GM18502 (cell line): ENCODE measurements around the gene TNS4.

Source experiments
- ATAC-seq: cut with Tn5 transposase; IDR thresholded peaks from one replicate; pipeline ENCODE4 v1.9.1; 2021; ENCODE audit warnings: mild to moderate bottlenecking; ENCODE audit not compliant: unreplicated experiment, poor library complexity

TNS4 gene

DNA sequence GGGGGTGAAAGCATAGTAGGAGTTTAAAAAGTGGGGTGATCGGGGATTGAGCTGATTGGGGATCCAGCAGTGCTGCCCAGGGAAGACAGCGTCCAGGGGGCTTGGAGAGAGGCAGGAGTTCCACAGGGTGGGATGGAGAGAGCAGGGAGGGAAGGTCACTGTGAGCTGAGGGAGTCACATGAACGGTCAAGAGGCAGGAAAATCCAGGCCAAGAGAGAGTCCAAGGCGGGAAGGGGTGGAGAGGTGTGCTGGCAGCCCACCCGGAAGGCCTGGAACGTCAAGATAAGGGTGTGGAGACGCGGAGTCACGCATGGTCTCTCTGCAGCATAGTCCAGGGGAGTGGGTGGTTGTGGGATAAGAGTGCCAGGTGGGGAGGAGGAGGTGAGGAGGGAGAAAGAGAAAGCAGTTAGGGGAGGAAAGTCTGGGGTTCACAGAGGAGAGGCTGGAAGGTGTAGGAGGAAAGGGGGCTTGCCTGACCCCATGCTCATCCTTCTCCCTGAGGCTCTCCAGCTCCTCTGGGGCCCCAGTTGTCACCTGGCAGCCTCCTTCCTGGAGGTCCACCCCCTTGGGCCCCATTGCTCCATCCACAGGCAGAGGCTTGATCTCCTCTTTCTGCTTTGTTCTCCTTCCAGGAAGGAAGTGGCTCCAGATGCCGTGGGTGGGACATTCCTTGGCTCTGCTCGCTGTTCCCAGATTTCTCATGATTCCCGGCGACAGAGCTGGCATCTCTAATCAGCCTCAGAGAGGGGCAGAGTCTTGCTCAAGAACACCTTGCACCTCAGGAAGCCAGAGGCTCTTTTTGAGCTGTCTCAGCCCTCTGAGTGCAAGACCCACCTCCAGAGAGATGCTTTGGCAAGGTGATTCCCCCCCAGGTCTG lies 35.1 kb upstream of the TNS4 start:
- no peak for ATAC-seq

DNA sequence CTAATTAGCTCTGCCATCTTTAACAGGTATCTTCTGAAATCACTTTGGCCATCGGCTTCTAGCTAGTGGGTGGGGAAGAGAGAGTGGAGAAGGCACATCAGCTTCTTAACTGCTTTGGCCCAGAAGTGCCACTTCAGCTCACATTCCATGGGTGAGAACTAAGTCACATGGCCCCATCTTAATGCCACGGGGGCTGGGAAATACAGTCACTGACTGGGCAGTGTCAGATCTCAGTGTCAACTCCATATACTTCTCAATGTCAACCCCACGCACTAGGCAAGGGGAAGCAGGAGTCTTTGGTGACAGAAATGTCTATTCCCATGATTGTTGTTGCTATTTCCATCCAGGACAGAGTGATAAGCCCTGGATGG lies 34.5 kb upstream of the TNS4 start:
- ATAC-seq, result no peak

DNA sequence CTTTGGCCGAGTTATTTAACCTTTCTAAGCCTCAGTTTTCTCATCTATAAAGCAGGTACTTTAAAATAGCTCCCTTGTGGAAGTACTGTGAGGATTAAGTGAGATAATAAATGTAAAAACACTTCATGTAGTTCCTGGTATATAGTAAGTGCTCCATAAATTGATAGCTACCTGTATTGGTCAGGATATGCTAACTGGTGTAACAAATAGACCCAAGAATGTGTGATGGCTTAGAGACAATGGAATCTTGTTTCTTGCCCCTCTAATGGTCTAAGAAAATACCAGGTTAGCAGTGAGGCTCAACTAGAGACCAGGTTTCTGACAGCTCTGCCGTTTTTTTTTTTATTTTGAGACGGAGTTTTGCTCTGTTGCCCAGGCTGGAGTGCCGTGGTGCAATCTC lies 34.0 kb upstream of the TNS4 start:
- no peak for ATAC-seq

- ATAC-seq, result no peak
Measured at GRCh38 chr17:40534371-40535189, 33.2 kb upstream of the TNS4 start.

GRCh38 chr17:40533896-40534295 lies 32.5 kb upstream of the TNS4 start:
- no peak for ATAC-seq

DNA sequence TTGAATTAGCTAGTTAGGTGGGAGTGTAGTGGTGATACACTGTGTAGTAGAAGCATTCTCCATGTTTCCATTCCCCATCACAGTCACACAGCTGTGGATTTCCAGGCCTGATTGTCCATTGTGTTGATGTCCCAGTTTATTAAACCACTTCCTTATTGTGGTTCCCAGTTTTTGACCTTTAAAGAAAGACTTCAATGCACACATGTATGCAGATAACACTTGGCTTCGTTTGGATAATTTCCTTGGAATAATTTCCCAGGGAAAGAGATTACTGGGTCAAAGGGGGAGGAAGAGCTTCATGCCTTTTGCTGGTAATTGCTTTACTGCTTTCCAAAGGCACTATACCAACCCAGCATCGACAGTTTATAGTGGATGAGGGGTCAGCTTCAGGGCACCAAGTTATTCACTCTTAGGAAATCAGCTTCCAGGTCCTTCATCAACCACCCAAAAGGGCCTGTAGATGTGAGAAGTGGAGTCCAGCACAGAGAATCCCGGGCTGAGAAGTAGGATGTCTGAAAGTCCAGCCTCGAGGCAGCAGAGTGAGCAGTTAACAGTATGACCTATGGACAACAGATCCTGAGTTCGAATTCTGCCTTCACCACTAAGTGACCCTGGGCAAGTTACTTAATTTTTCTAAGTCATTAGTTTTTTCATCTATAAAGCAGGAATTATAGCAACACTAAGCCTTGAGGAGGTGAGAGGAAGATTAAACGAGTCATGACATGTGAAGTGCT lies 31.3 kb upstream of the TNS4 start:
- ATAC-seq, result no peak

- no peak for ATAC-seq
Measured at GRCh38 chr17:40531051-40531991, 29.9 kb upstream of the TNS4 start.

DNA sequence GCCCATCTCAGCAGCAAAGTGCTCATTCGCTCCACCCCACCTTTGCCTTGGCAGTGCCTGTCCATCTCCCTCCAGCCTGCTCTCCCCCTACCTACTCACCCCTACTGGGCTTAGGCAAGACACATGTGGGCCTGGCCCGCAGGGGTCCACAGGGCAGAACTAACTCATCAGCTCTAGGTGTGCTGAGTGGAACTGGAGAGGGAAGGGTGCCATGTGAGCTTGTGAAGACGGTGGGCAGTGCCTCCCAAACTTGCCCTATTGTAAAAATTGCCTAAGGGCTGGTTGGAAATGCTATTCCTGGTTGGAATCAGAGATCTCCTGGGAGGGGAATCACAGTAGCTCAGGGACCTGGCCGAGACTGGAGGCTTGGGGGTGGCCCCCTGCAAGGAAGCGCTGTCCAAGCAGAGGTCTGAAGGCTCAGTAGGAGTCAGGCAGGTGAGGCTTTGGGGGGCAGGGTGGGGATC lies 29.1 kb upstream of the TNS4 start:
- ATAC-seq, result no peak

- ATAC-seq, result no peak
Measured at GRCh38 chr17:40529991-40530390, 28.6 kb upstream of the TNS4 start.

- no peak for ATAC-seq
Measured at GRCh38 chr17:40528692-40529417, 27.4 kb upstream of the TNS4 start.

- no peak for ATAC-seq
Measured at GRCh38 chr17:40526668-40527067, 25.2 kb upstream of the TNS4 start.

GRCh38 chr17:40525294-40525693 lies 23.9 kb upstream of the TNS4 start:
- ATAC-seq, result no peak

- ATAC-seq, result no peak
Measured at GRCh38 chr17:40524243-40524965, 23.0 kb upstream of the TNS4 start.

DNA sequence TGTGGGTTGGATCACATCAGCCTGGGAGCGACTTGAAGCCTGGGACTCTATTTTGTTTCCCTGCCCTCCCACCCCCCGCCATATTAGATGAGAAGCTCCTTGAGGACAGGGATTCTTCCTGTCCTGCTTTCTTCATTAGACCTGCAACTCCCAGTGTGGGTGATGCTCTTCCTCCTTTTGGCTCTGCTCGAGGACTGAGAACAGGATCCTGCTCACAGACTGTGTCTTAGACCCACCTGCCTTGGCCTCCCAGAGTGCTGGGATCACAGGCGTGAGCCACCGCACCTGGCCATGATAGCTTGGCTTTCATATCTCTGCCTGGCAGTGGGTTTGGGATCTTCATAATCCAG lies 21.5 kb upstream of the TNS4 start:
- no peak for ATAC-seq

DNA sequence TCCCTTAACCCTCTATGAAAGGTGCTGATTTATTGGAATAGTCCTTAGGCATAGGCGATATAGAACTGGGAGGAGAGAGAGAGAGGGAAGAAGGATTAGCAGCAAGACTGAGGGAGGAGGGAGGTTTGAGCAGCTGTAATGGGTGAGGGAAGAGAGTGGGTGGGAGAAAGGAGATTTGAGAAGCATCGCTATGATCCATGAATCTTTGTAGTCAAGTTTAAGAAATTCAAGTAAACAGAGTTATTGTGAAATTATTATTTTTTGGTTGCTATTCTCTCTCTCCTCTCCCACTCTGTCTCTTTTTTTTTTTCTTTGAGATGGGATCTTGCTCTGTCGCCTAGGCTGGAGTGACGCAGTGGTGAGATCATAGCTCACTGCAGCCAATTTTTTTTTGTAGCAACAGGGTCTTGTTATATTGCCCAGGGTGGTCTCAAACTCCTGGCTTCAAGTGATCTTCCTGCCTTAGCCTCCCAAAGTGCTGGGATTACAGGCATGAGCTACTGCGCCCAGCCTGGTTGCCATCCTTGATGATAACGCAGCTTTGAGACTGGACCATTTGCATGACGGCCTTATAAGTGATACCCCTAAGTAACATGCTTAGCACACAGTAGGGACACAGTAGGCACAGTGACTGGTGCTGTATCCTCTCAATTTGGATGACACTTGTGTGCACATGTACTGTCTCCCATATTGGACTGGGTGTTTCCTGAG lies 21.0 kb upstream of the TNS4 start:
- ATAC-seq, result no peak

GRCh38 chr17:40520991-40521453 lies 19.6 kb upstream of the TNS4 start:
- no peak for ATAC-seq

DNA sequence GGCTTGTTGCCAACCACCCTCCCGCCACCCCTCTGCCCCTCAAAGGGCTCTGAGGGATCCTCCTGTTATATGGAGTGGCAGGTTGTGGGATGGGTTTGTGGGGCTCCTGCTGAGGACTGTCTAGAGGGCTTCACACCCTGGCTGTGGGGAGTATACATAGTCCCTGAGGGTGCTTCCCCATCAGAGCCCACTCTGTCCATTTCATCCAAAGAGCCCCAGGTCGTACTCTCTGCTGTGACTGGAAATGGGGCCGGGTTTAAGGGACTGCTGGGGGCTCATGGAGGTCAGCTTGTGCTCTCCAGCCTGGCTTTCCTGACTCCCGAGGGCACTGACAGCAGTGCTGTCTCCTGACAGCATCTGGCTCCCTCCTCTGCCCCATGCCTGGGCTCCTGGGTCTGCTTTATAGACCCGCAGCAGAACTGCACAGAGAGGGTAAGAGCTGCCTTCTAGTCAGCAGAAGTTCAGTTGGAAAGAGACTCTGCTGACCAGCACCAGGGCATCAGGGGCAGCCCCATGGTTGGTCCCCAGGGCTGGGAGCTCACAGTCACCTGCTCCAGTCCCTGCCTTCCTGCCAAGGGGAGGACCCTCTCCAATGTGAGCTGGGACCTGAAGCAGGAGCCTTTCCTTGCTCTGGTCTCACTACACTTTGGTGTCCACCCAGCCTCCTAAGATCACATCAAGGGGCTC lies 17.8 kb upstream of the TNS4 start:
- no peak for ATAC-seq
